Activated CD8-positive, alpha-beta memory T cell treated with anti-CD3 and anti-CD28 coated beads for 24 hours (primary cell): Measurements from ENCODE around the gene NOL4L.

ENCODE experiments used
- DNase-seq: peaks from one replicate; pipeline ENCODE4 v3.0.0-alpha.2; 2020

NOL4L gene

GRCh38 chr20:32585011-32585585 is at the start of gene NOL4L:
TSS of gene NOL4L (minus strand) at chr20:32585333. CDS start at chr20:32584890, 443 bp downstream.
- DNase-seq: peak; percentile 74

GRCh38 chr20:32634041-32634805 is 49.1 kb upstream of the NOL4L start:
- no peak for DNase-seq

- no peak for DNase-seq
These were observed 47.6 kb upstream of the NOL4L start for GRCh38 chr20:32632461-32633354.

- DNase-seq: no peak
These were observed 46.9 kb upstream of the NOL4L start for GRCh38 chr20:32631933-32632460.

GRCh38 chr20:32629813-32630212 is 44.7 kb upstream of the NOL4L start:
- no peak for DNase-seq

- DNase-seq: no peak
These were observed 43.9 kb upstream of the NOL4L start for GRCh38 chr20:32628960-32629530.

- DNase-seq: no peak
These were observed 41.9 kb upstream of the NOL4L start for GRCh38 chr20:32626859-32627636.

- no peak for DNase-seq
These were observed 41.3 kb upstream of the NOL4L start for GRCh38 chr20:32626407-32626806.

- no peak for DNase-seq
These were observed 40.9 kb upstream of the NOL4L start for GRCh38 chr20:32625996-32626395.

- no peak for DNase-seq
These were observed 39.7 kb upstream of the NOL4L start for GRCh38 chr20:32624687-32625345.

- no peak for DNase-seq
These were observed 38.6 kb upstream of the NOL4L start for GRCh38 chr20:32623667-32624157.

- no peak for DNase-seq
These were observed 37.7 kb upstream of the NOL4L start for GRCh38 chr20:32622585-32623468.

GRCh38 chr20:32621891-32622584 is 36.9 kb upstream of the NOL4L start:
- DNase-seq: no peak

GRCh38 chr20:32621071-32621890 is 36.1 kb upstream of the NOL4L start:
- DNase-seq: no peak

- no peak for DNase-seq
These were observed 34.5 kb upstream of the NOL4L start for GRCh38 chr20:32619586-32619985.

GRCh38 chr20:32614772-32615171 is 29.6 kb upstream of the NOL4L start:
- no peak for DNase-seq

GRCh38 chr20:32614303-32614702 is 29.2 kb upstream of the NOL4L start:
- no peak for DNase-seq

- DNase-seq: no peak
These were observed 28.3 kb upstream of the NOL4L start for GRCh38 chr20:32613192-32614053.
